Activated naive CD4-positive, alpha-beta T cell treated with anti-CD3 and anti-CD28 coated beads, Interleukin-2, amount 50 U/mL, for 16 hours (primary cell): ENCODE data around the gene TANC1.
"Not testable (repeated sequence)": the region's sequence is repeated elsewhere in the genome, so short reads cannot be mapped to it uniquely, and the experiment has no call there.

Experiments
- DNase-seq: peaks from one replicate; pipeline ENCODE4 v3.0.0-alpha.2; 2020

TANC1 gene

DNA sequence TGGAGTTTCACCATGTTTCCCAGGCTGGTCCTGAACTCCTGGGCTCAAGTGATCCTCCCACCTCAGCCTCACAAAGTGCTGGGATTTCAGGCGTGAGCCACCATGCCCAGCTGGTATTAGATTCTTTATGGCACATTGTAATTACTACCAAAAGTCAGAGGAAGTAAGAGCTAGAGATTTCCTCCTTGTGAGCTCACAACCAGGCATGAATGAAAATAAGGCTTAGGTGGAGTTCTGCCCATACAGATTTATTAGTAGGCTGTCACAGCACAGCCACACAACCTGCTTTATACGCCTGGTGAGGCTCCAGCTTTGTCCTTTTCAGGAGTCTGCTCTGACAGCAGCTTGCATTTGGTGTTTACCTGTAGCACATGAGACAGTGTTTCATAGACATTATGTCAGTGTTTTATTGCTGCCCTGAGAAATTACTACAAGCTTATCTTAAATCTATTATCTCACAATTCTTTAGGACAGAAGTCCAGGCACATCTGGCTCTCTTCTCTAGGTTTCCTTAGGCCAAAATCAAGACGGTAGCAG is 156.6 kb downstream of the TANC1 start:
- no peak for DNase-seq

DNA sequence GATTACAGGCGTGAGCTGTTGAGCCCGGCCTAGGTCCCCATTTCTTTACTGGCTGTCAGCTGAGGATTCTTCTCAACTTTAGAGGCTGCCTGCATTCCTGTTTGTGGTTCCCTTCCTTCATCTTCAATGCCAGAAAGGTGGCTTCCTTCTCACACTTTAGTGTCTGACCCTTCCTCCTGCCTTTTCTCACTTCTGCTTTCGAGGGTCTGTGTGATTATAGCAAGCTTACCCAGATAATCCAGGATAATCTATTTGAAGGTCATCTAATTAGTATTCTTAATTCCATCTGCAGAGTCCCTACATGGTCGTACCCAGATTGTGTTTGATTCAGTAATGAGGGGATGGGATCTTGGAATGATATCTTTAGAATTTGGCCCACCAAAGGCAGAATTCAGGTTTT is 157.4 kb downstream of the TANC1 start:
- DNase-seq = no peak

DNA sequence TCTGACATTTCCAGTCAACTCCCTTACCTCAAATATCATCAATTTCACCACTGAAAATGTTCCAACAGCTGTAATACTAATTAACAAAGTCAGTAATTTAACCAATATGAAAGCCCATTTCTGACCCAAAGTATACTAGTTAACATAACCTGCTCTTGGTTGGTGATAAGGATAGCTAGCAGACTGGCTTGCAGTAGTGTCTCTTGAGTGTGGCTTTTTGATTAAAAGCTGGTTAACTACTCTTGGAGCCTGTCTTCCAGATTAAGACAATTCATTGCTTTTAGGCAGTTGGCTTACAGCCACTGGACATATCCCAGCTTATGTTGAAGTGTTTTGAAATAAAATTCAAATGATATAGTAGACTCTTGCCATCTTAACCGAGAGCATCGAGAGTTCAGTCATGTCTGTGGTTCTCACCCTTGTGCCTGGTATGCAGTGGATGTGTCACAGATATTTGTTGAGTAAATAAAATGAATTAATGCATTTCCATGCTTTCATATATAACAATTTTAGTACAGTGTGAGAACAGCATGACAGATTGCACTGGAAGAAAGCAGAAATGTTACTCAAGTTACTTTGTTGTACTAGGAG is 158.1 kb downstream of the TANC1 start:
- no peak for DNase-seq

DNA sequence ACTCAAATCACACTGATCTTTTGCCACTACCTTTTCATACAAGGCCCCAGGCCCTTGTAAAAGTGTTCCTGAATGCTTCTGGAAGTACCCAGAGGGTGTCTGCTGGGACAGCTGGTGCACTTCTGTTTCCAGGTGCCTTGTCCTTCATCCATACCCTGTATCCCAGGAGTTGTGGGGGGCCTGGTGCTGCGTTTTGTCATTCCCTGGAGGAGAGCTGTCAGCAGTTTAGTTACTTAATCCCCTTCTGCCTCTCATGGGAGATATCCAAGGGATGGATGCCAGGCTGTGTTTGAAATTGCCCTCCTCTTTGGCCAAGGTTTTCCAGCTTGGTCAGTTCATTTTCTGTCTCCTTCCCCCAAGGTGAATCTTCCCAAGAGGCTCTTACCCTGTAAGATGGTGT is 159.8 kb downstream of the TANC1 start:
- DNase-seq = no peak

DNA sequence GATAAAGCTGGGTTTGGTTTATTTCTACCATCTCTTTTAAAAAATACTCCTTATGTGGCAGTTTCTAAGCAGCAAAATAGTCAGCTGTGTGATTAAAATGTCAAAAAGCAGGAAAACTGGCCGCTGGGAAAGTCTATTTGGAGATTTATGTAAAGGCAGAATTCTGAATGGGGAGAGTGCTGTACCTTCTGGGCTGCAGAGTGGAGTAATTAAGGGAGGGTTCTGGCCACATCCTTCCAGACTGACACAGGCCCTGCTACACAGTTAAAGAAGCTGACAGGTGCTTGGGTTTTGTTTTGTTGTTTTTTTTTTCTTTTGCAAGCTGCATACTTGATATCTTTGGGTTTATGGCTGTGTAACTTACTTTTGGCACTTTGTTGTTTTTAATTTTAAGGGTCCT is 160.8 kb downstream of the TANC1 start:
- no peak for DNase-seq

DNA sequence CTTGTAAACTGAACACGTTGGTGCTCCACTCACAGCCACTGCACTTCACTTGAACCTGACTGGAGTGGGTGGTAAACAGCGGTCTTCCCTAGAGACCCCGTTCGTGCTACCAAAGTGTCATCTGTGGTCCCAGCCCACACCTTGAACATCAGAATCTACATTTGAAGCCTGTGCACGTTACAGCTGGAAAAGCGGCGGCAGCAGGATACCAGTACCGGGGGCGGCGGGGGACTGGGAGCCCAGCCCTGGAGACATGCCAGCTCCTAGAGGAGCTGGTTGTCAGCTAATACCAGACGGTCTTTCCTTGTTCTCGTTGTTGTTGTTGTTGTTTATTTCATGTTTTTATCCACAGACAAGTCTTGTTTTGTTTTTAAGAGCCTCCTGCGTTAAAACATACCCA is 161.4 kb downstream of the TANC1 start:
- no peak for DNase-seq

DNA sequence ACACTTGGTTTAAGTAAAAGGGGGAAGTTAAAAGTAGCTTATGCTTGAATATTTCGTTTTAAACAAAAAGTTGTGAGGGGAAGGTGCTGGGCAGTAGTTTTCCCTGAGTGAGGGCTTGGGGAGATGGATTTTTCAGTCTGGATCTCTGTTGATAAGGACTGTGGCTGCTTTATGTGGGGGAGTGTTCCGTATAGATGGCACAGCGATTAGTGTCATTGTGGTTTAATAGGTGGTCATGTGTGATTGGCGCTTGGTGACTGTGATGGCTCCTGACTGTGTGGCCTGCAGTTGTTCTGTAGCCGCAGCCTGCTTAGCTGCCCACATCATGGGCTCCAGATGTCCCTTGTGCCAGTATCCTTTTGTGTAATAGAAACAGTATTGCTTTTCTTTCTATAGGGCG is 161.9 kb downstream of the TANC1 start:
- DNase-seq = no peak

DNA sequence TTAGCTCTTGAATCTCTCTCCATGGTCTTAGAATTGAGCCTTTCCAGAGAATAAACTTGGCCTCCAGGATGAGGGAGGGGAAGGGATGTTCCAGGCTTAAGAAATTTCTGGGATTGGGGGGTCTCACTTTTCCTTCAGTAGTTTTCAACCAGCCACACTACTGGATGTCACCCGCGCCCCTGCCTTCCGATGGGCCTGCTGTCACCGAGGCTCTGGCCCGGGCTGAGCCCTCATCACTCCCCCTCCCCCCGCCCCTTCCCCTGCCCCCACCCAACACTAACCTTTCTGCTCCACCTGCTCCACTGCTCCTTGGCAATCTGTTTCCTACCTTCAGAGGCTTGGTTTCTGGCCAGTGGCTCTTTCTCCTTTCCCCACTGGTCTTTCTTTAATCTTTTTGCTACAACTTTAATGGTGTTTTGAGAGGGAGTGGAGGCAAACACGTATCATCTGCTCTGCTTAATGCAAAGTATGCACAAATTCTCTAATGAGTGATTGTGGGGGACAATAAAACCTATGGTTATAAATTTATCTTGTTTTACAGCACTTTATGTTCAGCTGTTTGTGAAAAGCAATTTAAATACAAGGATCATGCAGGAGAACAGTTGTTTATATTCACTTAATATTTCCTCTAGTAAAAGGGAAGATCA is 162.9 kb downstream of the TANC1 start:
- DNase-seq = no peak

DNA sequence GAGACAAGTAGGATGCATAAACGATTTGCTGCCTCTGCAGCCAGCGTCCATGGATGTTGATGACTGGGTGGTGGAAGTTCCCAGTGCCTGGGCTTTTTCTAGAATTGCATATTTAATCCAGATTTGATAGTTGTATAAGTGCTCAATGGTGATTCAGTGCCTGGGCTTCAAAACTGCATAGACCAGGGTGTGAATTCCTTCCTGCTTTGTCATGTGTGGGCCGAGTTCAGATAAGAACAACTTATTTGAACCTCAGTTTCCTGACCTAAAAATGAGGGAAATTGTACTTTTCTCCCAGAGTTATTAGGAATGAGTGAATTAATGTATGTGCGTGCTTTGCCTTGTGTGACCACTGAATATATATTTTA is 163.5 kb downstream of the TANC1 start:
- DNase-seq = no peak

DNA sequence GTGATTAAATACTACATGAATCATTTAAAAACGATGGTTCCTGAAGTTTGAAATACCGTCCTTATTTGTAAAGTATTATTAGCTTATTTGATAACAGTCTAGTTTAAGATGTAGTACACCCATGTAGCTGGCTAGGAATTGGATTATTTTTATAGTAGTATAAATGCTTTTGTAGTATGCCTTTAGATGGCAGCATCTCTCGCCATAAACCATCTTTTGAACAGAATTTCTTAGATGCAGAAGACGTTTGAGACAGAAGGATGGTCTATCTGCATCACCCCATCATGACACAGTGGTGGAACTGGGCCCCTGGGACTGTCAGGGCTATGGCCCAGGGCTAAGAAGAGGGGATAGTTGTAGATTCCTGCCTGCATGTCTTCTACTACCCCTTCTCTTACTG is 165.4 kb downstream of the TANC1 start:
- DNase-seq = no peak

DNA sequence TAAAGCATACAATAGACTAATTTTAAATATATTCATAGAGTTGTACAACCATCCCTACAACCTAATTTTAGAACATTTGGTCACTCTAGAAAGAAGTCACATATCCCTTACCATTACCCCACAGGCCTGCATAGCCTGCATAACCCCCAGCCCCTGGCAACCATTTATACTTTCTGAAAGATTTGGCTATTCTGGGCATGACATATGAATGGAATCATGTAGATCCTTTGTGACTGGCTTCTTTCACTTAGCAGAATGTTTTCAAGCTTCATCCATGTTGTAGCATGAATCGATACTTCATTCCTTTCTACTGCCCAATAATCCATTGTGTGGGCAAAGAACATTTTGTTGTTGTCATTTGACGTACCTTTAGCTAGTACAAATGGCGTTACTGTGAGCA is 166.5 kb downstream of the TANC1 start:
- DNase-seq = no peak

DNA sequence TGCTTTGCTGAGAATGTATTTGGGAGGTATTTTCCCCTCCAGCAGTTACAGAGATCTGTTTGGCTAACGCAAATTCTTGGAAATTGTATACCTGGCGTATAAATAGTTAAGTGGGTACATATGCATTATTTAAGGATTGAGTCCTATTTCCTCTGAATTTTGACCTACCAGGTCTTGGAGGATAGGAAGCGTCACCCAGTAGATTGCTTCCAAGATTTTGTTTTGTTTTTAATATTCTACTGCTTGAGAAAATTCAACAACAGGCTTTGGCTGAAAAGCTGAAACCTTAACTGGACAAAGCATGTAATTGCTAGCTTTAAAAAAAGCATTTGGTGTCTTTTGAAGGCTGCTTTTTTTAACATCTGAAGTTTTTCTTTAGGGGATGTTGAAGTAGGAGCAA is 168.0 kb downstream of the TANC1 start:
- DNase-seq = no peak

DNA sequence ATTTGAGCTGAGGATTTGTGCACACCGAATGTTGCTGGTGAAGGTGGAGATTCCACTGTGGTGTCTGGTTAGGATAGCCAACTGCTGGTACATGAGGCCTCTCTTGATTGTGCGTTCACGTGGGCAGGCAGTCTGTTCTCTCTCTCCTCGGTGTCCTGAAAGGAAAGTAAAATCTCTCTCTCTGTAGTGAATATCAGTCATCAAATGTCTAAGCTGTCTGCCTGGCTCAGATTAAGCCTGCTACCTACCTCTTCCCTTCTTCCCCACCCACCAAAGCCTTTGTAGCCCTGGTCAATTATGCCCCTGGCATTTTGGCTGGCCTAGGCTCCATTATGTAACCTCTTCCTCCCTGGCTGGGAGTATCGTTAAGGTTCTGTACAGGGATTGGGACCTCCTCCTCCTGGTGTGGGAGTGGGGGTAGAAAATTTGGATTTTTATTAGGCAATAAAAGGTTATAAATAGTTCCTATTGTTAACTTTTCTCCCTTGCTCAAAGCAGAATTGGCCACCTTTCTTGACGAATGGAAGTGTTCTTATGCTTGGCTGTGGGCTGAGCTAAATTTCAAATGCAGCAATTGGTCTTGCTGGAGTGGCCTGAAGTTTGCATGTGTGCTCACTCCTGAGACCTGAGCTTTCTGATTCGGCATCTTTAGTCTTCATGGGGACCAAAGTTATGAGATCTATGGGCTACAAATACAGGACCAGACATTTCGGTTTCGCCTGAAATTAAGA is 169.2 kb downstream of the TANC1 start:
- no peak for DNase-seq

DNA sequence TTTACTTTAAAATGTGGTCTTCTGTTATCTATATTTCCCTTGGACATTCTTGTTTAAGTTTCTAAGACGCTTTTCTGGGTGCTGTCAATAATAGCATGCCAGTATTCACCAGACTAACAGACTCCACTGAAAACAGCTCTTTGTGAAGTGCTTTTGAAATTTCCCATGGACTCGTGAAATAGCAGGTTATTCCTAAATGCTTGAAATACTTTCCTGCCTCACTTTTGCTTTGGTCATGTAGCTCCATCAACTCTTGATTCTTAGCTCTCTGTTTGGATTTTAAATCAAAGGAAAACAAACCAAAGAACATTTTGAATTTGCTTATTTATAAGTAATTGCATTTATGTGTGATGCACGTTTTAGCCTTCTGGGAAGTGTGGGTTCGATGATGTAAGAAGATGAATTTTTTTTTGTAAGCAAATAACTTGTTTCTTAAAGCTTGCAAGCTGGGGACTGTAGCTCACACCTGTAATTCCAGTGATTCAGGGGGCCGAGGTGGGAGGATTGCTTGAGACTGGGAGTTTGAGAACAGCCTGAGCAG is 170.3 kb downstream of the TANC1 start:
- DNase-seq = no peak

DNA sequence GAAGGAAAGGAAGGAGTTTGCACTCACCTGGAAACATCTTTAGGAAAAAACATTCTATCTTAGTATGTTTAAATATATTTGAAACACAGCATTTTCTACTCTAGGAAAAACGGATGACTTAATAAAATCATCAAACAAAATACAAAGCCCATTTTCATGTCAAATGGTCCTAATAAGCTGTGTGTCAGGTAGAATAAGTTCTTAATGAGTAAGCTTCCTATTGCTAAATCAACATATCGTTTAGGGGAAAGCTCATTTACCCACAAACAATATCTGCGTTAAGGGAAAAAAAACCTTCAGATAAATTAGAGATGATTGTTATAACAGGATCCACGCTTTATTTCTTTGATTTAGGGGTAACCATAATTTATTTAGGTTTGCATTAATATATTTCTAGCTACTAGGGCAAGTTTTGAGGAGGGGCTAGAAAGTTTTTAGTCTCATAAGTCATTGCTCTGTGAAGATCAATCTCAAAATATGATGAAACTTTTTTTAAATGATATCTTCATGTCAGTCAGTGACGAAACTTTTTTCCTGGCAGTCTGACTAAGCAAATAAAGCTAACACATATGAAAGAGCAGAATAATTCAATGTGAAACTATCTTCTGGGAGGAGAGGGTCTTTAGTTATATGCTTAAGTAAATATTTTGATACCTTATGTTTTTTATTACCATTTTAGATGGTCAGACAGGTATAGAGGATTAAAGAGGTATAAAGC is 170.9 kb downstream of the TANC1 start:
- no peak for DNase-seq

DNA sequence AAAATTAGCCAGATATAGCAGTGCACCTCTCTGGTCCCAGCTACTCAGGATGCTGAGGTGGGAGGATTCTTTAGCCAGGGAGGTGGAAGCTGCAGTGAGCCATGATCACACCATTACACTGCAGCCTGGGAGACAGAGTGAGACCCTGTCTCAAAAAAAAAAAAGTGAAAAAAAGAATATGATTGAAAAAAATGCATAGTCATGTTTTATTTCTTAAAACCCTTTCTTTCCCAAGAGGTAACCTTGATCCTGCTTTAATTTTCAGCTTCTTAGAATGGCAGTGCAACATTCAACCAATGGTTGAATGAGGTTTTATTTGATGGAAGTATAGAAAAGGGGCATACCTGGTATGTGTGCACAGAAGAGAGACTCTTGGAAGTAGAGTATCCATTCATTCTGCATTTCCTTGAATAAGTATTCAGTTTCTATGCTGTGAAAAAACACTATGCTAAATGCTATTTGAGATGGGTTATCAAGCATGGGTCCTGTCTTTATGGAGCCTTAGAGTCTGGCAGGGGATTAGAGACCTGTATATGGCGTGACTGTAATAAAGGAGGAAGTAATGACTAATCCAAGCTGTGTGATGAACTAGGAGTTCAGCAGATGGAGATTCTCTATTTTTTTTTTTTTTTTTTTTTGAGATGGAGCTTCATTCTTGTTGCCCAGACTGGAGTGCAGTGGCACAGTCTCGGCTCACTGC is 171.8 kb downstream of the TANC1 start:
- DNase-seq = no peak

DNA sequence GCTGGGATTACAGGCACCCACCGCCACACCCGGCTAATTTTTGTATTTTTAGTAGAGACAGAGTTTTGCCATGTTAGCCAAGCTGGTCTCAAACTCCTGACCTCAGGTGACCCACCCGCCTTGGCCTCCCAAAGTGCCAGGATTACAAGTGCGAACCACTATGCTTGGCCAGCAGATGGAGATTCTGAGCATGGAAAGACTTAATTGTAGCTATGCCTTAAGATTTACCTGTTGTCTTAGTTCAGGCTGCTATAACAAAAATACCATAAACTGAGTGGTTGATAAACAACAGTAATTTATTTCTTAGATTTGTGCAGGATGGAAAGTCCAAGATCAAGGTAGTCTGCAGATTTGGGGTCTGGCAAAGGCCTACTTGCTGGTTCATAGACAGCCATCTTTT is 172.4 kb downstream of the TANC1 start:
- not testable (repeated sequence) for DNase-seq

DNA sequence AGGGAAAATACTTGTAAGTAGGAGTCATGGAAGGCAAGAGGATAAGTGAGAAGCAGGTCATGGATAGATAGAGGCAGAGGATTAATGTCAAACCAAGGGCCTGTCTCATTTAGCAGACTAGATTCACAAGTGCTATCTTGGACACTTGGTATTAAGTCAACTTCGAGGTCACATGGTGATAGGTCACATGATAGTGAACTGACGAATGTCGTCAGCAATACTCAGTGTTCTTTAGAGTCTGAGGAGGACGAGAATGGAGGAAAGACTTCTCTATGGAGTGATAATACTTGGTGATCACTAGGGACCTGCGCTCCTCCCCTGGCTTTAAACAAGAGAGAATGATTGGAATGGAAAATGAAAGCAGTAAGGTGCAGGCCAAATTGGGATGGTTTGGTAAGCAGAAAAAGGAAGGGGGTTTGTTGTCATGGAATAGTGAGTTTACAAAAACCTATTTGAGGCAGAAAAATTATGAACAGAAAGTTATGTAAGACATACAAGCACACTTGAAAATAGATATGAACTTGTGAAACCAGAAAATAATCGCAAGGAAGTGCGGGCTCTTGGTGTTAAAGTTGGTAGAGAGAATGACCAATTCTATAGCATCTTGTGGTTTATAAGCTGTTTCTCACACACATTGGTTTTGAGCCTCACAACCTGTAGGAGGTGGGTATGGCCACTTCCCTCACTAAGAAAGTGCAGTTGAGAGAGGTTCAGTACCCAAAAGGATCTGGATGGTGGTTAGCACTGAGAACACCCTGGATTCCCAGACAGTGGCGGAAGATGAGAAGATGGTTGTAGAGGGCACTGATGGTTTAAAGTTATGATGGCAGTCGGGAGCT is 176.6 kb downstream of the TANC1 start:
- DNase-seq = no peak

DNA sequence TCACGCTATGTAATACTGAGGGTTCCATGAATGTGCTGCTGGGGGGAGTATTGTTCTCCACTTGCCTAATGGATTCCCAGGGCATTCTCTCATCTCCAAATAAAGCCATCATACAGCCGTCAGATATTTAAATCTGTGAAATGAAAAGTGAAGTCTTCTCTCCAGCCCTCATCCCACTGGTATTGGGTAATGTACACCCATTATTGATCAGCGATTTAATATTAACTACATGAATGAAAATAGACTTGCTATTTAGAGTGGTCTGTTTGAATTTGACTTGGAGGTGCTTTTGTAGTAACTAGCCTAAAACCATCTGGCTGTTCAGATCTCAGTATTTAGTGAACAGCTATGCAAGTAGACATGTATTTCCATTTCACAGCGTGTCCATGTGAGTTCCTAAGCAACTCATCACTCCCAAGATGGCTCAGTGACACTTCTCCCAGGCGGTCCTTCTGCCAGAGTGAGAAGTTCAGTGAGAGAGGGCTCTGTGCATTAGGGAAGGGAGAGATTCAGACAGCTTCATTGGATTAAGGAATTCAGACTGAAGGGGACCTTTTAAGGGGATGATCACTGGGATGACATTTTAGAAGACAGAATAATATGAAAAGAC is 177.4 kb downstream of the TANC1 start:
- DNase-seq = no peak

DNA sequence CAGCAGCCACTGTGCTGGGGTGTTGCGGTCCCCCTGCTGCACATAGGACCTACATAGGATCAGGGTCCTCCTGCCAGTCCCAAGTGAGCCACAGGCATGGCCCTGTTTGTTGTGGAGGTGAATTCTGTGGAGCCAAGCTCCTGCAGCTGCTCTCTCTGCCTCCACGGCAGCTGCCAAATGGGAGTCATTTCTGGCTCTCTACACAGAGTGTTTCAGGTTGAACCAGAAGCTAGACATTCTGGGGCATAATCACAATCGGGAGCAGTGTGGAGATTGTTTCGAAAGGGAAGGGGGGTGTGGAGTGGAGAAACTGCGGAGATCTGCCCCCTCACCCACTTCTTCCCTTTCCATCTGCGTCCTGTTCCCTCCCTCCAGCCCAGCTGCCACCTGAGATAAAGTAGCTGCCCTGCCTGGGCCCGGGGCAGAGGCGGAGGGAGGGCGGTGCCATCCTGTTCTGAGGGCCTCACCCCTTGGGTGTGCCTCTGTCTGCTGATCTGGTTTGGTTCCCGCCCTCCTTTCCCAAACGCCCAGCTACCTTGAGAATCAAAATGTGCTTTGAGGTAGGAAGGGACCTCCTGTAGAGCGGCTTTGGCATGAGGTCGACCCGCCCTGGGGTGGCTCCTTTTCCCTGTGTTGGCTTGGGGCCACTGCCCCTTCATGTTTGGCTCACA is 178.7 kb downstream of the TANC1 start:
- DNase-seq = no peak

DNA sequence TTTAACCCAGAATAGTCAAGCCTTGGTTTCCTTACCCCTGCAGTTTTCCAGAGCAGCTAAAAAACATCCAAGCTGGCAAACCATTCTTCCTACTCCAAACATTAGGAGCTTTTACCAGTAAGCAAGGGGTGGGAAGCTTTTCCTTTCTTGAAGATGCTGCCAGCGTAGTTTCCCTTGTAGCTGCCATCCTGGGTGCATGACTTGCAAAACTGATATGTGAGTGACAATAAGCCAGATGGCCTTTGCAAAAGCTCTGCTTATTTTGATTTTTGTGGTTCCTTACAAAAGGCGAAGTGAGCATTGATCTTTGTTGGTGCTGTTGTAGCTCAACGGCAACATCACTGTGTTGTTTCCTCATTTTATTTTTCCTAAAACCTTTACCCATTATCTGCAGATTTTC is 179.2 kb downstream of the TANC1 start:
- DNase-seq = no peak
